SK-N-SH treated with all-trans-retinoic acid at 6 μM for 48 hours (cell line): ENCODE results near the gene ULBP3.

ENCODE experiments used
- BACH2 ChIP-seq: fragments of 250-450 bp; sonication (Bioruptor Pico); IDR thresholded peaks from 2 replicates; pipeline ENCODE4 v1.9.0; 2021; ENCODE audit warnings: mild to moderate bottlenecking, borderline replicate concordance
- CSDC2 ChIP-seq: fragments of 250-450 bp; sonication (Bioruptor Pico); IDR thresholded peaks from 2 replicates; pipeline ENCODE4 v1.5.0; 2020; ENCODE audit warnings: mild to moderate bottlenecking, moderate library complexity
- GLIS3 ChIP-seq: fragments of 250-450 bp; sonication (Bioruptor Pico); IDR thresholded peaks from 2 replicates; pipeline ENCODE4 v1.5.0; 2020; ENCODE audit warnings: mild to moderate bottlenecking, moderate library complexity
- OSR1 ChIP-seq: fragments of 250-450 bp; sonication (Bioruptor Pico); IDR thresholded peaks from 2 replicates; pipeline ENCODE4 v1.8.0; 2022; ENCODE audit warnings: moderate library complexity, mild to moderate bottlenecking, inconsistent platforms
- ZFP3 ChIP-seq: fragments of 250-450 bp; sonication (Bioruptor Pico); IDR thresholded peaks from 2 replicates; pipeline ENCODE4 v1.5.0; 2020; ENCODE audit warnings: mild to moderate bottlenecking, moderate library complexity
- ZNF70 ChIP-seq: fragments of 450-650 bp; formaldehyde crosslinking; IDR thresholded peaks from 2 replicates; pipeline ENCODE4 v1.5.0; 2020; ENCODE audit warnings: mild to moderate bottlenecking, moderate library complexity
- TF ChIP-seq, protein P1 (sequence below): fragments of 250-450 bp; sonication (Bioruptor Pico); IDR thresholded peaks from 2 replicates; pipeline ENCODE4 v1.5.0; 2020; ENCODE audit warnings: mild to moderate bottlenecking, moderate library complexity
- TF ChIP-seq, protein P2 (sequence below): fragments of 250-450 bp; sonication (Bioruptor Pico); IDR thresholded peaks from 2 replicates; pipeline ENCODE4 v1.8.0; 2020; ENCODE audit warnings: mild to moderate bottlenecking, moderate library complexity, borderline replicate concordance

DNA sequence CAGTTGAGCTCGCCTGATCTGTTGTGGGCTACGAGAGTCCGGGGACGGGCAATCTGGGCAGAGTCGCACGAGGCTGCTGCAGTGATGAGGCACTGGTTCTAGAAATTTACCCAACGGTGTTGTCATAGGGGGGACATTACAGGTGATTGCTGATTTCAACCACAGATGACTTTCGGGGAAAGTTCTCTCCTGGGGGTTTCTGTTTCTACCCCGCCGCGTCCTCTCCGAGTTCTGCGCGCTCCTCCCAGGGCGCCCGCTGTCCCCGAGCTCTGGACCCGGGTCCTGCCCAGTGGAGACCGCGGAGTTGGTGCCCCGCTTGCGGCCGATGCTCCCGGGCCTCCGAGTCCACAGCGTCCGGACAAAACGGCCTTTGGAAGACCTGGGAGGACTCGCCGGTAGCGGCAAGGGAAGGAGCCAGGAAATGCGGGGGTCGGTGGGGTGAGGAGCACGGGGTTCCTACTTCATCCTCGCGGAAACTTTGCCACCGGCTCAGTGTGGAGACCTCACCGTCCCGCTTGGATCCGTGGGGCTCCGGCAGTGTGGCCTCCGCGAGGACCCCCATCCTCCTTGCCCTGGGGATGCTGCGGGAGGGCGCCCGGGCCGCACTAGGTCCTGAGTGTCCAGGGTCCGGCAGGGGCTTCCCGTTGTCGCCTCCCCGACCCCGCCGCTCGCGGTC is 31.3 kb downstream of the ULBP3 start:
- TF ChIP-seq OSR1 (CRISPR knock-in tag), result no peak
- no peak for TF ChIP-seq GLIS3 (CRISPR knock-in tag)
- no peak for TF ChIP-seq CSDC2
- TF ChIP-seq, protein P1, sequence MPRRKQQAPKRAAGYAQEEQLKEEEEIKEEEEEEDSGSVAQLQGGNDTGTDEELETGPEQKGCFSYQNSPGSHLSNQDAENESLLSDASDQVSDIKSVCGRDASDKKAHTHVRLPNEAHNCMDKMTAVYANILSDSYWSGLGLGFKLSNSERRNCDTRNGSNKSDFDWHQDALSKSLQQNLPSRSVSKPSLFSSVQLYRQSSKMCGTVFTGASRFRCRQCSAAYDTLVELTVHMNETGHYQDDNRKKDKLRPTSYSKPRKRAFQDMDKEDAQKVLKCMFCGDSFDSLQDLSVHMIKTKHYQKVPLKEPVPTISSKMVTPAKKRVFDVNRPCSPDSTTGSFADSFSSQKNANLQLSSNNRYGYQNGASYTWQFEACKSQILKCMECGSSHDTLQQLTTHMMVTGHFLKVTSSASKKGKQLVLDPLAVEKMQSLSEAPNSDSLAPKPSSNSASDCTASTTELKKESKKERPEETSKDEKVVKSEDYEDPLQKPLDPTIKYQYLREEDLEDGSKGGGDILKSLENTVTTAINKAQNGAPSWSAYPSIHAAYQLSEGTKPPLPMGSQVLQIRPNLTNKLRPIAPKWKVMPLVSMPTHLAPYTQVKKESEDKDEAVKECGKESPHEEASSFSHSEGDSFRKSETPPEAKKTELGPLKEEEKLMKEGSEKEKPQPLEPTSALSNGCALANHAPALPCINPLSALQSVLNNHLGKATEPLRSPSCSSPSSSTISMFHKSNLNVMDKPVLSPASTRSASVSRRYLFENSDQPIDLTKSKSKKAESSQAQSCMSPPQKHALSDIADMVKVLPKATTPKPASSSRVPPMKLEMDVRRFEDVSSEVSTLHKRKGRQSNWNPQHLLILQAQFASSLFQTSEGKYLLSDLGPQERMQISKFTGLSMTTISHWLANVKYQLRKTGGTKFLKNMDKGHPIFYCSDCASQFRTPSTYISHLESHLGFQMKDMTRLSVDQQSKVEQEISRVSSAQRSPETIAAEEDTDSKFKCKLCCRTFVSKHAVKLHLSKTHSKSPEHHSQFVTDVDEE (CRISPR knock-in tag), result no peak
- no peak for TF ChIP-seq BACH2 (CRISPR knock-in tag)
- no peak for TF ChIP-seq ZNF70
- TF ChIP-seq, protein P2, sequence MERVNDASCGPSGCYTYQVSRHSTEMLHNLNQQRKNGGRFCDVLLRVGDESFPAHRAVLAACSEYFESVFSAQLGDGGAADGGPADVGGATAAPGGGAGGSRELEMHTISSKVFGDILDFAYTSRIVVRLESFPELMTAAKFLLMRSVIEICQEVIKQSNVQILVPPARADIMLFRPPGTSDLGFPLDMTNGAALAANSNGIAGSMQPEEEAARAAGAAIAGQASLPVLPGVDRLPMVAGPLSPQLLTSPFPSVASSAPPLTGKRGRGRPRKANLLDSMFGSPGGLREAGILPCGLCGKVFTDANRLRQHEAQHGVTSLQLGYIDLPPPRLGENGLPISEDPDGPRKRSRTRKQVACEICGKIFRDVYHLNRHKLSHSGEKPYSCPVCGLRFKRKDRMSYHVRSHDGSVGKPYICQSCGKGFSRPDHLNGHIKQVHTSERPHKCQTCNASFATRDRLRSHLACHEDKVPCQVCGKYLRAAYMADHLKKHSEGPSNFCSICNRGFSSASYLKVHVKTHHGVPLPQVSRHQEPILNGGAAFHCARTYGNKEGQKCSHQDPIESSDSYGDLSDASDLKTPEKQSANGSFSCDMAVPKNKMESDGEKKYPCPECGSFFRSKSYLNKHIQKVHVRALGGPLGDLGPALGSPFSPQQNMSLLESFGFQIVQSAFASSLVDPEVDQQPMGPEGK, result no peak
- no peak for TF ChIP-seq ZFP3
